ENCODE results near the gene GPR39. TPM values are rescaled to one million over a fixed set of nuclear protein-coding genes. Genes with fewer than 3 reads are reported as not detected.
"Not testable (repeated sequence)": the region's sequence is repeated elsewhere in the genome, so short reads cannot be mapped to it uniquely, and the experiment has no call there.

The GPR39 gene
- polyA plus RNA-seq, 2 of the 4 experiments (the other 2 are of a cell fraction): 11.3 to 11.8 TPM

DNA sequence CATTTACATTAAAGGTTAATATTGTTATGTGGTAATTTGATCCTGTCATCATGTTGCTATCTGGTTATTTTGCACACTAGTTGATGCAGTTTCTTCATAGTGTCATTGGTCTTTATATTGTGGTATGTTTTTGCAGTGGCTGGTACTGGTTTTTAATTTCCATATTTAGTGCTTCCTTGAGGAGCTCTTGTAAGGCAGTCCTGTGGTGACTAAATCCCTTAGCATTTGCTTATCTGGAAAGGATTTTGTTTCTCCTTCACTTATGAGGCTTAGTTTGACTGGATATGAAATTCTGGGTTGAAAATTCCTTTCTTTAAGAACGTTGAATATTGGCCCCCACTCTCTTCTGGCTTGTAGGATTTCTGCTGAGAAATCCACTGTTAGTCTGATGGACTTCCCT, 120.5 kb downstream of the GPR39 start:
- WGBS (ENCODE audit: missing lambda C conversion rate): 52% methylated on average over 1 of the region's 1 CpG
- H3K4me2 ChIP-seq; H3K4me3 ChIP-seq; DNase-seq (ENCODE audit: low read depth in 1 of 2, low spot score in 1 of 2); POLR2A ChIA-PET; H3K27ac ChIP-seq; H3K9me3 ChIP-seq; H3K4me1 ChIP-seq; ATAC-seq; FAIRE-seq: not testable (repeated sequence)
- CTCF ChIA-PET: interaction anchor here (0.8 to 2.2 kb wide), 2 partner anchors 10 kb away, joined by 3 to 12 read pairs; no protein-coding TSS in a partner anchor

DNA sequence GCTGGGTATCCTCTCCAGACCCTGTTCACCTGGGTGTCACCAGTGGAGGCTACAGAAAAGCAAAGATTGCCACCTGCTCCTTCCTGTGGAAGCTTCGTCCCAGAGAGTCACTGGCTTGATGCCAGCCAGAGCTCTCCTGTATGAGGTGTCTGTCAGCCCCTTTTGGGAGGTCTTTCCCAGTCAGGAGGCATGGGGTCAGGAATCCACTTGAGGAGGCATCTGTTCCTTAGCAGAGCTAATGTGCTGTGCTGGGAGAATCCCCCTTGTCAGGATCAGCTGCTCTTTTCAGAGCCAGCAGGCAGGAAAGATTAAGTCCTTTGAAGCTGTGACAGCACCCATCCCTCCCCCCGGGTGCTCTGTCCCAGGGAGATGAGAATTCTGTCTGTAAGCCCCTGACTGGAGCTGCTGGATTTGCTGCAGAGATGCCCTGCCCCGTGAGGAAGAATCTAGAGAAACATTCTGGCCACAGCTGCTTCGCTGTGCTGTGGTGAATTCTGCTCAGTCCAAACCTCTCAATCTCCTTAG, 121.8 kb downstream of the GPR39 start:
- Histone ChIP-seq H3K4me1 (no peaks in the 10 kb centered on the region), H3K27ac (no peak overlapping the region), H3K9me3 (peaks cover 6% of the 10 kb centered on the region; the same call in 2 of the 3 replicates), H3K4me3 (no peak overlapping the region), H3K4me2 (no peak overlapping the region)
- ChIA-PET CTCF (interaction anchor here (2.2 kb wide), 1 partner anchor 9 kb away, joined by 12 read pairs; no protein-coding TSS in a partner anchor), POLR2A (no interaction called here)
- WGBS (ENCODE audit: missing lambda C conversion rate): 73% methylated on average over 3 of the region's 4 CpGs
- TF ChIP-seq ESRRA (IDR thresholded peaks at IDR 0.05; ENCODE audit: borderline replicate concordance, low read length) (no peak), EHF (CRISPR knock-in tag; IDR thresholded peaks at IDR 0.05) (no peak), ZC3H11A (IDR thresholded peaks at IDR 0.05) (no peak), CHD2 (IDR thresholded peaks at IDR 0.05; ENCODE audit: low read length, partially characterized antibody) (no peak), EP300 (IDR thresholded peaks at IDR 0.05) (no peak), RFX5 (IDR thresholded peaks at IDR 0.05) (no peak), RARB (CRISPR knock-in tag; IDR thresholded peaks at IDR 0.05) (no peak), TP53 (CRISPR knock-in tag; IDR thresholded peaks at IDR 0.05) (no peak), HDAC2 (IDR thresholded peaks at IDR 0.05) (no peak), FOSB (CRISPR knock-in tag; IDR thresholded peaks at IDR 0.05) (no peak), HEYL (CRISPR knock-in tag; IDR thresholded peaks at IDR 0.05) (no peak), BHLHE40 (IDR thresholded peaks at IDR 0.05; ENCODE audit: low read depth, low read length) (no peak), HOXA7 (CRISPR knock-in tag; IDR thresholded peaks at IDR 0.05) (no peak), CBX8 (IDR thresholded peaks at IDR 0.05) (no peak), ZFP36 (IDR thresholded peaks at IDR 0.05; ENCODE audit: borderline replicate concordance, partially characterized antibody) (no peak)
- TF ChIP-seq, protein P1, sequence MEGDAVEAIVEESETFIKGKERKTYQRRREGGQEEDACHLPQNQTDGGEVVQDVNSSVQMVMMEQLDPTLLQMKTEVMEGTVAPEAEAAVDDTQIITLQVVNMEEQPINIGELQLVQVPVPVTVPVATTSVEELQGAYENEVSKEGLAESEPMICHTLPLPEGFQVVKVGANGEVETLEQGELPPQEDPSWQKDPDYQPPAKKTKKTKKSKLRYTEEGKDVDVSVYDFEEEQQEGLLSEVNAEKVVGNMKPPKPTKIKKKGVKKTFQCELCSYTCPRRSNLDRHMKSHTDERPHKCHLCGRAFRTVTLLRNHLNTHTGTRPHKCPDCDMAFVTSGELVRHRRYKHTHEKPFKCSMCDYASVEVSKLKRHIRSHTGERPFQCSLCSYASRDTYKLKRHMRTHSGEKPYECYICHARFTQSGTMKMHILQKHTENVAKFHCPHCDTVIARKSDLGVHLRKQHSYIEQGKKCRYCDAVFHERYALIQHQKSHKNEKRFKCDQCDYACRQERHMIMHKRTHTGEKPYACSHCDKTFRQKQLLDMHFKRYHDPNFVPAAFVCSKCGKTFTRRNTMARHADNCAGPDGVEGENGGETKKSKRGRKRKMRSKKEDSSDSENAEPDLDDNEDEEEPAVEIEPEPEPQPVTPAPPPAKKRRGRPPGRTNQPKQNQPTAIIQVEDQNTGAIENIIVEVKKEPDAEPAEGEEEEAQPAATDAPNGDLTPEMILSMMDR (IDR thresholded peaks at IDR 0.05): no peak
- TF ChIP-seq, protein P2, sequence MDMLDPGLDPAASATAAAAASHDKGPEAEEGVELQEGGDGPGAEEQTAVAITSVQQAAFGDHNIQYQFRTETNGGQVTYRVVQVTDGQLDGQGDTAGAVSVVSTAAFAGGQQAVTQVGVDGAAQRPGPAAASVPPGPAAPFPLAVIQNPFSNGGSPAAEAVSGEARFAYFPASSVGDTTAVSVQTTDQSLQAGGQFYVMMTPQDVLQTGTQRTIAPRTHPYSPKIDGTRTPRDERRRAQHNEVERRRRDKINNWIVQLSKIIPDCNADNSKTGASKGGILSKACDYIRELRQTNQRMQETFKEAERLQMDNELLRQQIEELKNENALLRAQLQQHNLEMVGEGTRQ (IDR thresholded peaks at IDR 0.05): no peak
- TF ChIP-seq, protein P3, sequence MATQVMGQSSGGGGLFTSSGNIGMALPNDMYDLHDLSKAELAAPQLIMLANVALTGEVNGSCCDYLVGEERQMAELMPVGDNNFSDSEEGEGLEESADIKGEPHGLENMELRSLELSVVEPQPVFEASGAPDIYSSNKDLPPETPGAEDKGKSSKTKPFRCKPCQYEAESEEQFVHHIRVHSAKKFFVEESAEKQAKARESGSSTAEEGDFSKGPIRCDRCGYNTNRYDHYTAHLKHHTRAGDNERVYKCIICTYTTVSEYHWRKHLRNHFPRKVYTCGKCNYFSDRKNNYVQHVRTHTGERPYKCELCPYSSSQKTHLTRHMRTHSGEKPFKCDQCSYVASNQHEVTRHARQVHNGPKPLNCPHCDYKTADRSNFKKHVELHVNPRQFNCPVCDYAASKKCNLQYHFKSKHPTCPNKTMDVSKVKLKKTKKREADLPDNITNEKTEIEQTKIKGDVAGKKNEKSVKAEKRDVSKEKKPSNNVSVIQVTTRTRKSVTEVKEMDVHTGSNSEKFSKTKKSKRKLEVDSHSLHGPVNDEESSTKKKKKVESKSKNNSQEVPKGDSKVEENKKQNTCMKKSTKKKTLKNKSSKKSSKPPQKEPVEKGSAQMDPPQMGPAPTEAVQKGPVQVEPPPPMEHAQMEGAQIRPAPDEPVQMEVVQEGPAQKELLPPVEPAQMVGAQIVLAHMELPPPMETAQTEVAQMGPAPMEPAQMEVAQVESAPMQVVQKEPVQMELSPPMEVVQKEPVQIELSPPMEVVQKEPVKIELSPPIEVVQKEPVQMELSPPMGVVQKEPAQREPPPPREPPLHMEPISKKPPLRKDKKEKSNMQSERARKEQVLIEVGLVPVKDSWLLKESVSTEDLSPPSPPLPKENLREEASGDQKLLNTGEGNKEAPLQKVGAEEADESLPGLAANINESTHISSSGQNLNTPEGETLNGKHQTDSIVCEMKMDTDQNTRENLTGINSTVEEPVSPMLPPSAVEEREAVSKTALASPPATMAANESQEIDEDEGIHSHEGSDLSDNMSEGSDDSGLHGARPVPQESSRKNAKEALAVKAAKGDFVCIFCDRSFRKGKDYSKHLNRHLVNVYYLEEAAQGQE (IDR thresholded peaks at IDR 0.05): no peak
- ATAC-seq: no peak
- no peak for DNase-seq (ENCODE audit: low read depth in 1 of 2, low spot score in 1 of 2)
- FAIRE-seq: no peak

DNA sequence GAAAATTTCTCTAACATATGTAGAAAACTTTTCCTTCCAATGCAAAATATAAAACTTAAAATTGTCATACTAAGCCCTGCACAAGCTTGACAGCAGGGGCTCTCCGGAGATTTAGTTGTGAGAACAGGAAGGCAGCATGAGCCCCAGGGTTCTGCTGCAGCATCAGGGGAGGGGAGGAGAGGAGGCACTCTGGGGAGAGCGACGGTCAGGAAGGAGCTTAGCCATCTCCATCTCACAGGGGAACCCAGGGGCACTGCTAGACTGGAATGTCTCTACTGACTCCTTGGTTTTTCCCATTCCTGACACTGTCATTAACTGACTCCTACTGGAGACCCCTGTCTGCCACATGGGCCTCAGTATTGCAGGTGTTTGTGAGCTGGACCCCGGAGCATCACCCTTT, 123.6 kb downstream of the GPR39 start:
- FAIRE-seq (no peak), DNase-seq (ENCODE audit: low read depth in 1 of 2, low spot score in 1 of 2) (no peak), ATAC-seq (no peak)
- Histone ChIP-seq H3K4me3 (no peak overlapping the region), H3K9me3 (peaks cover 14% of the 10 kb centered on the region; the same call in 2 of the 3 replicates), H3K4me2 (no peak overlapping the region), H3K4me1 (no peaks in the 10 kb centered on the region), H3K27ac (no peak overlapping the region)
- ChIA-PET POLR2A (no interaction called here), CTCF (interaction anchor here (1.0 kb wide), 1 partner anchor 1305 kb away, joined by 3 read pairs; no protein-coding TSS in a partner anchor)
- TF ChIP-seq POLR2A (IDR thresholded peaks at IDR 0.05; ENCODE audit: low read length) (0 out of 2 replicates have a peak, but pooled peaks have one; percentile 4), ZFP36 (IDR thresholded peaks at IDR 0.05; ENCODE audit: borderline replicate concordance, partially characterized antibody) (no peak)
- TF ChIP-seq, protein P1 (IDR thresholded peaks at IDR 0.05): no peak
- WGBS (ENCODE audit: missing lambda C conversion rate): 91% methylated on average over 4 of the region's 4 CpGs

Measured in A549 (cell line).